Activated T-helper 17 cell treated with anti-CD3 and anti-CD28 coated beads, Interleukin-2, amount 50 U/mL, for 72 hours (primary cell): ENCODE data around the gene LRRC14B. TPM values are rescaled to one million over a fixed set of nuclear protein-coding genes. Genes with fewer than 3 reads are reported as not detected.
"Not testable (repeated sequence)": the region's sequence is repeated elsewhere in the genome, so short reads cannot be mapped to it uniquely, and the experiment has no call there.

ENCODE experiments used
- ATAC-seq: fragments of 150-1000 bp; cut with Tn5 transposase; replicated peaks from 2 replicates; pipeline ENCODE4 v1.10.0; 2021; ENCODE audit warnings: mild to moderate bottlenecking, moderate library complexity
- H3K27ac Mint-ChIP-seq: one replicate; pipeline ENCODE4 v1.8.0; 2022; ENCODE audit warnings: mixed read lengths
- H3K27me3 Mint-ChIP-seq: one replicate; pipeline ENCODE4 v1.8.0; 2022; ENCODE audit warnings: mixed read lengths
- H3K36me3 Mint-ChIP-seq: one replicate; pipeline ENCODE4 v1.8.0; 2022; ENCODE audit warnings: low read depth, mild to moderate bottlenecking, mixed read lengths
- H3K4me1 Mint-ChIP-seq: one replicate; pipeline ENCODE4 v1.8.0; 2022; ENCODE audit warnings: mixed read lengths
- H3K4me3 Mint-ChIP-seq: one replicate; pipeline ENCODE4 v1.8.0; 2022; ENCODE audit warnings: mild to moderate bottlenecking, mixed read lengths
- H3K9me3 Mint-ChIP-seq: one replicate; pipeline ENCODE4 v1.8.0; 2022; ENCODE audit warnings: mixed read lengths
- total RNA-seq, 2 donors: library from RNA; stranded (reverse); gene quantifications; one replicate each; pipeline ENCODE4 v1.2.3, GENCODE V29; 2022

LRRC14B gene
- total RNA-seq, 2 donors from 2014 or later: not detected

GRCh38 chr5:188488-189481, 2.5 kb upstream of the LRRC14B start:
- H3K27me3 Mint-ChIP-seq: no peaks in the 10 kb centered on the region
- H3K4me1 Mint-ChIP-seq: peaks cover 5% of the 10 kb centered on the region
- peak; percentile 97 for ATAC-seq
- no peaks in the 10 kb centered on the region for H3K9me3 Mint-ChIP-seq
- peak overlapping the region; percentile 31 for H3K4me3 Mint-ChIP-seq
- no peak overlapping the region for H3K27ac Mint-ChIP-seq
- H3K36me3 Mint-ChIP-seq: no peaks in the 10 kb centered on the region

GRCh38 chr5:189486-189885, 1.8 kb upstream of the LRRC14B start:
- no peak for ATAC-seq
- Mint-ChIP-seq H3K9me3 (no peaks in the 10 kb centered on the region), H3K36me3 (no peaks in the 10 kb centered on the region), H3K4me1 (peaks cover 5% of the 10 kb centered on the region), H3K4me3 (no peak overlapping the region), H3K27ac (no peak overlapping the region), H3K27me3 (no peaks in the 10 kb centered on the region)

- no peak for ATAC-seq
- no peaks in the 10 kb centered on the region for H3K9me3 Mint-ChIP-seq
- no peaks in the 10 kb centered on the region for H3K36me3 Mint-ChIP-seq
- H3K4me3 Mint-ChIP-seq: no peak overlapping the region
- peaks cover 5% of the 10 kb centered on the region for H3K4me1 Mint-ChIP-seq
- H3K27ac Mint-ChIP-seq: no peak overlapping the region
- H3K27me3 Mint-ChIP-seq: no peaks in the 10 kb centered on the region
Measured at GRCh38 chr5:189976-190365, 1.3 kb upstream of the LRRC14B start.

- H3K27ac Mint-ChIP-seq: no peak overlapping the region
Measured at GRCh38 chr5:190366-191035, 794 bp upstream of the LRRC14B start.

GRCh38 chr5:191949-192690, 825 bp downstream of the LRRC14B start:
- Mint-ChIP-seq H3K27ac (no peak overlapping the region), H3K36me3 (no peaks in the 10 kb centered on the region), H3K9me3 (no peaks in the 10 kb centered on the region), H3K4me3 (no peak overlapping the region), H3K4me1 (peaks cover 5% of the 10 kb centered on the region), H3K27me3 (no peaks in the 10 kb centered on the region)
- no peak for ATAC-seq

More at GRCh38 chr5:190366-191035, 794 bp upstream of the LRRC14B start:
- H3K36me3 Mint-ChIP-seq: no peaks in the 10 kb centered on the region
- no peaks in the 10 kb centered on the region for H3K27me3 Mint-ChIP-seq
- no peaks in the 10 kb centered on the region for H3K9me3 Mint-ChIP-seq
- ATAC-seq: peak; percentile 8
- H3K4me3 Mint-ChIP-seq: no peak overlapping the region
- H3K4me1 Mint-ChIP-seq: peaks cover 5% of the 10 kb centered on the region

GRCh38 chr5:192691-192969, 1.3 kb downstream of the LRRC14B start:
- Mint-ChIP-seq H3K27me3 (no peaks in the 10 kb centered on the region), H3K27ac (no peak overlapping the region), H3K4me3 (no peak overlapping the region), H3K9me3 (no peaks in the 10 kb centered on the region), H3K36me3 (no peaks in the 10 kb centered on the region), H3K4me1 (peaks cover 5% of the 10 kb centered on the region)
- ATAC-seq: no peak

- no peaks in the 10 kb centered on the region for H3K9me3 Mint-ChIP-seq
- H3K27me3 Mint-ChIP-seq: no peaks in the 10 kb centered on the region
- H3K27ac Mint-ChIP-seq: no peak overlapping the region
- peaks cover 5% of the 10 kb centered on the region for H3K4me1 Mint-ChIP-seq
- H3K36me3 Mint-ChIP-seq: no peaks in the 10 kb centered on the region
- H3K4me3 Mint-ChIP-seq: no peak overlapping the region
- no peak for ATAC-seq
Measured at GRCh38 chr5:192970-193831, 1.9 kb downstream of the LRRC14B start.

GRCh38 chr5:194102-194501, 2.8 kb downstream of the LRRC14B start:
- H3K27ac Mint-ChIP-seq: no peak overlapping the region
- no peak overlapping the region for H3K4me3 Mint-ChIP-seq
- ATAC-seq: no peak
- H3K4me1 Mint-ChIP-seq: no peaks in the 10 kb centered on the region
- no peaks in the 10 kb centered on the region for H3K36me3 Mint-ChIP-seq
- H3K9me3 Mint-ChIP-seq: no peaks in the 10 kb centered on the region
- H3K27me3 Mint-ChIP-seq: no peaks in the 10 kb centered on the region

- ATAC-seq: no peak
- no peaks in the 10 kb centered on the region for H3K4me1 Mint-ChIP-seq
- no peaks in the 10 kb centered on the region for H3K36me3 Mint-ChIP-seq
- H3K27ac Mint-ChIP-seq: no peak overlapping the region
- no peak overlapping the region for H3K4me3 Mint-ChIP-seq
- H3K27me3 Mint-ChIP-seq: no peaks in the 10 kb centered on the region
- no peaks in the 10 kb centered on the region for H3K9me3 Mint-ChIP-seq
Measured at GRCh38 chr5:194603-195209, 3.4 kb downstream of the LRRC14B start.

- no peaks in the 10 kb centered on the region for H3K9me3 Mint-ChIP-seq
- ATAC-seq: no peak
- H3K27ac Mint-ChIP-seq: no peak overlapping the region
- H3K4me3 Mint-ChIP-seq: no peak overlapping the region
- H3K36me3 Mint-ChIP-seq: no peaks in the 10 kb centered on the region
- H3K4me1 Mint-ChIP-seq: no peaks in the 10 kb centered on the region
- H3K27me3 Mint-ChIP-seq: no peaks in the 10 kb centered on the region
Measured at GRCh38 chr5:195401-196160, 4.3 kb downstream of the LRRC14B start.

GRCh38 chr5:196350-196749, 5.1 kb downstream of the LRRC14B start:
- Mint-ChIP-seq H3K36me3 (no peaks in the 10 kb centered on the region), H3K27ac (no peak overlapping the region), H3K27me3 (no peaks in the 10 kb centered on the region), H3K4me3 (no peak overlapping the region), H3K4me1 (no peaks in the 10 kb centered on the region), H3K9me3 (no peaks in the 10 kb centered on the region)
- ATAC-seq: no peak

GRCh38 chr5:197031-197430, 5.7 kb downstream of the LRRC14B start:
- ATAC-seq, H3K4me1 Mint-ChIP-seq, H3K4me3 Mint-ChIP-seq, H3K27me3 Mint-ChIP-seq, H3K9me3 Mint-ChIP-seq, H3K27ac Mint-ChIP-seq, H3K36me3 Mint-ChIP-seq: not testable (repeated sequence)

- no peak for ATAC-seq
- no peak overlapping the region for H3K27ac Mint-ChIP-seq
- H3K36me3 Mint-ChIP-seq: peaks cover 6% of the 10 kb centered on the region
- peaks cover 4% of the 10 kb centered on the region for H3K4me1 Mint-ChIP-seq
- H3K27me3 Mint-ChIP-seq: no peaks in the 10 kb centered on the region
- no peaks in the 10 kb centered on the region for H3K9me3 Mint-ChIP-seq
- H3K4me3 Mint-ChIP-seq: no peak overlapping the region
Measured at GRCh38 chr5:197892-198489, 6.7 kb downstream of the LRRC14B start.
